Measurements from ENCODE around the gene IDH3G. TPM values are rescaled to one million over a fixed set of nuclear protein-coding genes. Genes with fewer than 3 reads are reported as not detected.

Gene IDH3G
- total RNA-seq, result 10 to 100 TPM; 48.5 to 58.5 (median 54.7) TPM
- 10 to 100 TPM; 41.3 to 44.2 TPM for polyA plus RNA-seq
- long read RNA-seq, donor 1, partial matches to known transcripts, result 35 of 592 reads
- long read RNA-seq, donor 1, other reads (novel, unspliced or antisense), result 556 of 592 reads
- long read RNA-seq, donor 2, partial matches to known transcripts, result 446 of 584 reads
- long read RNA-seq, donor 2, other reads (novel, unspliced or antisense), result 138 of 584 reads
- long read RNA-seq, donor 3, partial matches to known transcripts, result 13 of 103 reads
- long read RNA-seq, donor 3, other reads (novel, unspliced or antisense), result 90 of 103 reads

DNA sequence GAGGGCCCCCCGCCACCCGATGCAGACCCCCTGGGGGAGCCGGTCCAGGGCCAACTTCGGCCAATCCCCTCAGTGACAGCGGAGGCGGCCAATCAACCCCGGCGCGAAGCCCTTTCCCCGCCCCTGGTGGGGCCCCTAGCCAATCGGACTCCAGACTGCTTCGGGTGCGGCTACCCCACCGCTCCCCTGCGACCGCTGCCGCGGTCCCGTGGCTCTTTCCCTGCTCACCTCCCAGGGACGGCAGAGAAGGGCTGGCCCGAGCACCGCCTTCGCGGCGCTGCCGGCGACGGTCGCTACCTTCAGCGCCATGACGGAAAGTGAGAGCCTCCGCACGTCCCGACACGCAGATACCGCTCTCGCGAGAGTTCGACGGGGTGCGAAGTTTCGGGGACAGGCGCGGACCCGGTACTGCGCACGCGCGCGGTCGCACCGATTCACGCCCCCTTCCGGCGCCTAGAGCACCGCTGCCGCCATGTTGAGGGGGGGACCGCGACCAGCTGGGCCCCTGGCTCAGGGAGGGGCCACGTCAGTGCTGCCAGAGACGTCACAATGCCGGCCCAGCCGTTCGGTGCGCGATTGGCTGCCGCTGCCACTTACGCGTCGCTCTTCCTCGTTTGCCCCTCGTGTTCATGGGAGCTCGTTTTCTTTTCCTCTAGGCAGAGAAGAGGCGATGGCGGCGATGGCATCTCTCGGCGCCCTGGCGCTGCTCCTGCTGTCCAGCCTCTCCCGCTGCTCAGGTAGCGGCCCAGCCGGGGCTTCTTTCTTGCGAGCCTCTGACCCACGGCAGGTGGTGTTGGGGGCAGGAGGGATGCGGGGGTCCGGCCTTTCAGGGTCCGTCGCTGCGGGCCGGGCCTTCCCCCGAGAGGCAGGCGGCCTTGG lies at the start of gene IDH3G, which contains the start of gene SSR4:
TSS of gene IDH3G (minus strand) at position 358 of the 879 bp plus-strand sequence. CDS start at position 309, 49 bp downstream.
TSS of gene SSR4 (plus strand) at position 651 of the 879 bp plus-strand sequence. CDS start at position 671, 20 bp downstream.
- peak within 1 kb of the TSS; percentile 94 for H3K27ac ChIP-seq
- WGBS, 3 donors, result 27 to 42% (median 35%) methylated on average over 73 to 92 of the region's 92 CpGs

DNA sequence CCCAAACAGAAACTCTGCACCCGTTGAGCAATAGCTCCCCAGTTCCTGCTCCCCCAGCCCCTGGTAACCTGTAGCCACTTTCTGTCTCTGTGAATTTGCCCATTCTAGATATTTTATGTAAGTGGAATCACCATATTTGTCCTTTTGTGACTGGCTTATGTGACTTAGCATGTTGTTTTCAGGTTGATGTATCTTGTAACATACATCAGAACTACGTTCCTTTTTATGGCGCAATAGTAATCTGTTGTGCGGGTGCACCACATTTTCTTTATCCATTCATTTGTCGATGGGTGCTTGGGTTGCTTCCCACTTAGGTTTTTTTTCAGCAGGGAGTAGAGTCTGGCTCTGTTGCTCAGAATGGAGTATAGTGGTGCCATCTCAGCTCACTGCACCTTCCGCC lies 42.7 kb upstream of the IDH3G start:
- intact Hi-C loops (cut with DNase I), result no loop called here
- Histone ChIP-seq H3K9me3 (no peaks in the 10 kb centered on the region), H3K4me1 (ENCODE audit: insufficient read depth) (no peaks in the 10 kb centered on the region), H3K27ac (no peak overlapping the region), H3K4me3 (no peak overlapping the region), H3K27me3 (no peaks in the 10 kb centered on the region), H3K36me3 (no peaks in the 10 kb centered on the region)
- TF ChIP-seq, protein P1, sequence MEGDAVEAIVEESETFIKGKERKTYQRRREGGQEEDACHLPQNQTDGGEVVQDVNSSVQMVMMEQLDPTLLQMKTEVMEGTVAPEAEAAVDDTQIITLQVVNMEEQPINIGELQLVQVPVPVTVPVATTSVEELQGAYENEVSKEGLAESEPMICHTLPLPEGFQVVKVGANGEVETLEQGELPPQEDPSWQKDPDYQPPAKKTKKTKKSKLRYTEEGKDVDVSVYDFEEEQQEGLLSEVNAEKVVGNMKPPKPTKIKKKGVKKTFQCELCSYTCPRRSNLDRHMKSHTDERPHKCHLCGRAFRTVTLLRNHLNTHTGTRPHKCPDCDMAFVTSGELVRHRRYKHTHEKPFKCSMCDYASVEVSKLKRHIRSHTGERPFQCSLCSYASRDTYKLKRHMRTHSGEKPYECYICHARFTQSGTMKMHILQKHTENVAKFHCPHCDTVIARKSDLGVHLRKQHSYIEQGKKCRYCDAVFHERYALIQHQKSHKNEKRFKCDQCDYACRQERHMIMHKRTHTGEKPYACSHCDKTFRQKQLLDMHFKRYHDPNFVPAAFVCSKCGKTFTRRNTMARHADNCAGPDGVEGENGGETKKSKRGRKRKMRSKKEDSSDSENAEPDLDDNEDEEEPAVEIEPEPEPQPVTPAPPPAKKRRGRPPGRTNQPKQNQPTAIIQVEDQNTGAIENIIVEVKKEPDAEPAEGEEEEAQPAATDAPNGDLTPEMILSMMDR (IDR thresholded peaks at IDR 0.05), result no peak
- no peak for TF ChIP-seq EP300 (IDR thresholded peaks at IDR 0.05)
- no peak for TF ChIP-seq POLR2A (IDR thresholded peaks at IDR 0.05)
- 87 to 91% (median 88%) methylated on average over 6 of the region's 6 CpGs for WGBS, 3 donors
- DNase-seq, result no peak

More for the DNA sequence above, at the start of gene IDH3G, which contains the start of gene SSR4:
- H3K36me3 ChIP-seq, result no peaks in the 10 kb centered on the region
- peak; percentile 33 for TF ChIP-seq POLR2A (IDR thresholded peaks at IDR 0.05)
- TF ChIP-seq EP300 (IDR thresholded peaks at IDR 0.05), result no peak
- H3K9me3 ChIP-seq, result no peaks in the 10 kb centered on the region
- no peaks in the 10 kb centered on the region for H3K27me3 ChIP-seq
- peak within 1 kb of the TSS; percentile 55 for H3K4me3 ChIP-seq
- intact Hi-C loops (cut with DNase I), result loop anchor here in 1 of 4 donors (10.0 kb wide), 1 partner anchor 271 kb away; no protein-coding TSS in a partner anchor
- DNase-seq, result peak; percentile 89 to 95 (median 94)
- H3K4me1 ChIP-seq (ENCODE audit: insufficient read depth), result peaks cover 5% of the 10 kb centered on the region

DNA sequence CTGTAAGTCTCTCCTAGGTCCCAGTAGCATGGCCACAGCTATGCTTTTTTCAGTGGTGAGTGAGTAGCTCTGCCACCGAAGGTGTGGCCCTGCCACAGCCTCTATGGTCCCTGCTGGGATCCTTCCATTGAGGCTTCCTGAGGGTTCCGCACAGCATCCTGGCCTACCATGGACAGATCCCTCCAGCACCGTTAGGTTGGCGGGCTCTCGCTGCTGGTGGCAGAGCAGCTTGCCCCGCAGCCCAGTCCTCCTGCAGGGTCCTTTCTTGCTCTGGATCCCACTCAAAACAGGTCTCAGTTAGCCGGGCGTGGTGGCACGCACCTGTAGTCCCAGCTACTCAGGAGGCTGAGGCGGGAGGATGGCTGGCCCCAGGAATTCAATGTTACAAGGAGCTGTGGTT lies 38.6 kb upstream of the IDH3G start:
- no peak overlapping the region for H3K4me3 ChIP-seq
- no peak overlapping the region for H3K27ac ChIP-seq
- WGBS, 3 donors, result 78 to 85% (median 81%) methylated on average over 10 of the region's 10 CpGs
- no peak for DNase-seq
- no peaks in the 10 kb centered on the region for H3K4me1 ChIP-seq (ENCODE audit: insufficient read depth)
- H3K27me3 ChIP-seq, result no peaks in the 10 kb centered on the region
- intact Hi-C loops (cut with DNase I), result no loop called here
- no peak for TF ChIP-seq EP300 (IDR thresholded peaks at IDR 0.05)
- TF ChIP-seq, protein P1 (IDR thresholded peaks at IDR 0.05), result no peak
- no peak for TF ChIP-seq POLR2A (IDR thresholded peaks at IDR 0.05)
- H3K9me3 ChIP-seq, result no peaks in the 10 kb centered on the region
- no peaks in the 10 kb centered on the region for H3K36me3 ChIP-seq

DNA sequence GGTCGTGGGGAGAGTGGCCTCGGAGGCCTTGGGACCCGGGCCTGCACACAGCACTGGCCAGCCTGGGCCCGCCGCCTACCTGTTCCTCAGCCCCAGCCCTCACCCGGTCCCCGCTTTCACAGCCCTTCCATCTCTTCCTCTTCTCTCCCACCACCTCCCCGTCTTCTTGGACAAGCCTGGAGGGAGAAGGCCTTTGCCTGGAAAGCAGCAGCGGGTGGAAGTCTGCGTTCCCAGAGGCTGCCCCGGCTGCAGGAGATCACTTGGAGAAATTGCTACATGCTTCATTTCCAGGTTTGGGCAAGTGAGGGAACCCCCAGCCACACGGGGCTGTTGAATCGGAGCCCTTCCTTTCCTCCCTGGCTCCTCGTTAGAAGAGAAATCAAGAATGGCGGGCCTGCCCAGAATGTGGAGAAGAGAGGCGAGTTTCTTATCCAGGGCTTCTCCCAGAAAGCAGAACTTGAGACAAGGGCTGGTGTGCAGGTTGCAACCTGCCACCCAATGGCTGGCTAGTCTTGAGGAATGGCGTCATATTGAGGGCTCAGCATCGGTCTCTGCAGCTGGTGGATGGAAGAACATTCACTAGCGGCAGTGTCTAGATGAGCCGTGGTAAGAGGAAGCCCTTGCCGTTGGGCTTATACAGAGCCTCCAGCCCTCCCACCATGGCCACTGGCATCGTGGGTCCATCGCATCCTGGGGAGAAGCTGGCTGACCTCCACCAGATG lies 37.4 kb upstream of the IDH3G start:
- H3K27me3 ChIP-seq, result no peaks in the 10 kb centered on the region
- no peaks in the 10 kb centered on the region for H3K9me3 ChIP-seq
- WGBS, 3 donors, result 64 to 68% (median 65%) methylated on average over 23 of the region's 23 CpGs
- no peaks in the 10 kb centered on the region for H3K36me3 ChIP-seq
- no peak overlapping the region for H3K27ac ChIP-seq
- no peak overlapping the region for H3K4me3 ChIP-seq
- intact Hi-C loops (cut with DNase I), result no loop called here
- TF ChIP-seq, protein P1 (IDR thresholded peaks at IDR 0.05), result no peak
- TF ChIP-seq POLR2A (IDR thresholded peaks at IDR 0.05) (no peak), EP300 (IDR thresholded peaks at IDR 0.05) (no peak)
- no peaks in the 10 kb centered on the region for H3K4me1 ChIP-seq (ENCODE audit: insufficient read depth)
- no peak for DNase-seq
